KOPT-K1 (cell line): ENCODE data around the gene SLC39A11.

Experiments used
- H3K27ac ChIP-seq: fragments of 200-600 bp; sonication (generic); 2 replicates; pipeline ENCODE4 v1.5.1; 2016; ENCODE audit warnings: antibody characterized with exemption, mild to moderate bottlenecking, low read depth, low read length; ENCODE audit not compliant: poor library complexity, severe bottlenecking
- H3K36me3 ChIP-seq: fragments of 200-600 bp; sonication (generic); 2 replicates; pipeline ENCODE4 v1.5.1; 2017; ENCODE audit warnings: antibody characterized with exemption, mild to moderate bottlenecking, low read length, moderate library complexity; ENCODE audit not compliant: insufficient read depth
- H3K9me3 ChIP-seq: fragments of 200-600 bp; sonication (generic); 2 replicates; pipeline ENCODE4 v1.5.1; 2017; ENCODE audit warnings: antibody characterized with exemption, low read length, mild to moderate bottlenecking; ENCODE audit not compliant: insufficient read depth, poor library complexity, severe bottlenecking

Gene SLC39A11

DNA sequence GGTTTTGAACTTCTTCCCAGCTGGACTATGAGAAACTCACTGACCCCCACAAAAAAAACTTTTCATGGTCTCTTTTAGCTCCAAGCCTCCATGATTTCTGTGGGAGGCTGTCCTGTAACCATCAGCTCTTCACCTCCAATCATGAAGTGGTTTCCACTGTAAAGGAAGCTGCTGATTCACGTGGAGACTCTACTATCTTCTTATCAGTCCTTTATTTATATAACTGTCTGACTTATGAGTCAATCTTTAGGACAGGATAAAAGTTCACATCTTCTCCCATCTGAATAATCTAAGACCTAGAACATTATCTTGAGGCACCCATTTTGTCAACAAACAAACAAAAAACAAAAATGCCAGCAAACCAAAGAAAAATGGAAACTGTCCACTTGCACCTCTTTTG, 409.9 kb downstream of the SLC39A11 start:
- no peaks in the 10 kb centered on the region for H3K9me3 ChIP-seq
- no peak overlapping the region for H3K27ac ChIP-seq
- no peaks in the 10 kb centered on the region for H3K36me3 ChIP-seq

DNA sequence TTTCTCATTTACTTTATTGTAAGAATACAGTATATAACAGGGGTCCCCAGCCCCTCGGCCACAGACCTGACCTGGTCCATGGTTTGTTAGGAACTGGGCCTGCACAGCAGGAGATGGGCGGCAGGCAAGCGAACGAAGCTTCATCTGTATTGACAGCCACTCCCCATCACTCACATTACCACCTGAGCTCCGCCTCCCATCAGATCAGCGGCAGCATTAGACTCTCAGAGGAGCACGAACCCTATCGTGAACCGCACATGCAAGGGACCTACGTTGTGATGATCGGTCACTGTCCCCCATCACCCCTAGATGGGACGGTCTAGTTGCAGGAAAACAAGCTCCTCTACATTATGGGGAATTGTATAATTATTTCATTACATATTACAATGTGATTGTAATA, 410.6 kb downstream of the SLC39A11 start:
- no peaks in the 10 kb centered on the region for H3K9me3 ChIP-seq
- H3K36me3 ChIP-seq, result no peaks in the 10 kb centered on the region
- H3K27ac ChIP-seq, result no peak overlapping the region

DNA sequence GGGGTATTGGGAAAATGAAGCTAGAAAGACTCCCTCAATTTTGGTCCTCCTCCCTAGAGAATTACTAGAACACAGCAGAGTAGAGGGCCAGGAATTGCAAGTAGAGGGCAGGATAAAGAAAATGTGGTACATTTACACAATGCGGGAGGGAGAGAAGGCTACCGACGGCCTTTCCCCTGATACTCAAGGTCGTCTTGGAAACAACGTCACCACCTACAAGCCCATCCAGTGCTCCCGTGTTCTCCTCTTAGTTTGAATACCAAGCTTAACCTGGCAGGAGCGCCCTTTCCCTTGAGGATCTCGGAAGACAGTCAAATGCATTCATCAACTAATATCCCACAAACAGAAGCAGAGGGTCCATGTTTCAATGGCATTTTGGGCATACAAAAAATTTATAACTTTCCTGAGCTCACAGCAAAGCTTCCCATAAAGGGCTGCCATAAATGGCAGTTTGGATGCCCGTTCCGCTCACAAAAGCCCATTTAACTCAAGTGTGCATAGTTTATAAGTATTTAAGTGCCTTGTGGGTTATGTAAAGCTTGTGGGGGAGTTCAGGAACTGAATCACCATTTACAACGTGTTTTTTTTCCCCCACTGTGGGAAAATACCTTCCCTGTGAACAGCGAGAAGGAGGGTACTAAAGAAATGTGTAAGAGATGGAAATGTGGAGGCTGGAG, 414.6 kb downstream of the SLC39A11 start:
- Histone ChIP-seq H3K9me3 (no peaks in the 10 kb centered on the region), H3K36me3 (no peaks in the 10 kb centered on the region), H3K27ac (no peak overlapping the region)

DNA sequence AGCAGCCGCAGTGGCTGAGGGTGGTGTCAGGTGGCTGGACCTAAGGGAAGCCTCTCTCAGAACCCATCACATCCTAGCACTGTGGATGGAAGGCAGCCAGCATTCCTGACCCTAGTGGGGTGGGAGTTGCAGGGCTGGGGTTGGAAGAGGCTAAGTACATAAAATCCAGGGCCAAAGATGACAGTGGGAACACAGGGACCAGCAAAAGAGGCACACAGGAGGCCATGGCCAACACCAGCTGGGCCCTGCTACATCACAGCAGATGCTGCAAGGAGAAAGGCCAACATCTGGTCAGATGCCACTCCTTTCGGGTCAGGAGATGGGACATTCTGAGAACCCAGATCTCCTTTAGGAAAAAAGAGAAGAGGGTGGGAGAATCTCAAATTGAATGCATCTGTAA, 415.4 kb downstream of the SLC39A11 start:
- Histone ChIP-seq H3K27ac (no peak overlapping the region), H3K9me3 (no peaks in the 10 kb centered on the region), H3K36me3 (no peaks in the 10 kb centered on the region)

DNA sequence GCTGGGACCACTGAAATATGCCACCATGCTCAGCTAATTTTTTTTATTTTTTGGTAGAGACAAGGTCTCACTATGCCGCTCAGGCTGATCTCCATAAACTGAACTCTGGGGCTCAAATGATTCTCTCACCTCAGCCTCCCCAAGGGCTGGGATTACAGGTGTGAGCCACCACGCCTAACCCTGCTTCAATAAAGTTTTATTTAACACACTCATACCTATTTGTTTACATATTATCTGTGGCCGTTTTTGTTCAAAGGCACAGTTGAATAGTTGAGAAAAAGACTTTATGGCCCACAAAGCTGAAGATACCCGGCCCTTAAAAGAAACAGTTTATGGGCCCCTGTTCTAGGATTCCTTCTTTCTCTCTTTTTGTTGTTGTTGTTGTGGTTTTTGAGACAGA, 419.8 kb downstream of the SLC39A11 start:
- Histone ChIP-seq H3K9me3 (no peaks in the 10 kb centered on the region), H3K27ac (no peak overlapping the region), H3K36me3 (no peaks in the 10 kb centered on the region)

DNA sequence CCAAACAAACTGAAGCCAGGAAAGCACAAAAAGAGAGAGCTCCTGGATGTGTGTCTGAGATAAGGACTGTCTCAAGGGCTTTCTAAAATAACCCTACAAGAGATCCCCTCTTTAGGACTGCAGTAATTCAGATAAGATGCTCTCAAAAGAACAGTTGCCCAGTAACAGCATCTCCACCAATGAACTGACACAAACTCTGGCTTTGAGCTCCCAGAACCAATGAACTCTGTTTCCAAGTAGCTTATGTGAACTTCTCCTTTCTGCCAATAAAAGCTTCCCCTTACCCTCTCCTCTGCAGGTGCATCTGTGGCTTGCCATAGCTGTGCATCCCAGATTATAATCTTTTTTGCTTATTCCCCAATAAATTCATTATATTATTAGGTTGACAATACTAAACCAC, 421.5 kb downstream of the SLC39A11 start:
- no peaks in the 10 kb centered on the region for H3K9me3 ChIP-seq
- no peak overlapping the region for H3K27ac ChIP-seq
- H3K36me3 ChIP-seq, result no peaks in the 10 kb centered on the region

DNA sequence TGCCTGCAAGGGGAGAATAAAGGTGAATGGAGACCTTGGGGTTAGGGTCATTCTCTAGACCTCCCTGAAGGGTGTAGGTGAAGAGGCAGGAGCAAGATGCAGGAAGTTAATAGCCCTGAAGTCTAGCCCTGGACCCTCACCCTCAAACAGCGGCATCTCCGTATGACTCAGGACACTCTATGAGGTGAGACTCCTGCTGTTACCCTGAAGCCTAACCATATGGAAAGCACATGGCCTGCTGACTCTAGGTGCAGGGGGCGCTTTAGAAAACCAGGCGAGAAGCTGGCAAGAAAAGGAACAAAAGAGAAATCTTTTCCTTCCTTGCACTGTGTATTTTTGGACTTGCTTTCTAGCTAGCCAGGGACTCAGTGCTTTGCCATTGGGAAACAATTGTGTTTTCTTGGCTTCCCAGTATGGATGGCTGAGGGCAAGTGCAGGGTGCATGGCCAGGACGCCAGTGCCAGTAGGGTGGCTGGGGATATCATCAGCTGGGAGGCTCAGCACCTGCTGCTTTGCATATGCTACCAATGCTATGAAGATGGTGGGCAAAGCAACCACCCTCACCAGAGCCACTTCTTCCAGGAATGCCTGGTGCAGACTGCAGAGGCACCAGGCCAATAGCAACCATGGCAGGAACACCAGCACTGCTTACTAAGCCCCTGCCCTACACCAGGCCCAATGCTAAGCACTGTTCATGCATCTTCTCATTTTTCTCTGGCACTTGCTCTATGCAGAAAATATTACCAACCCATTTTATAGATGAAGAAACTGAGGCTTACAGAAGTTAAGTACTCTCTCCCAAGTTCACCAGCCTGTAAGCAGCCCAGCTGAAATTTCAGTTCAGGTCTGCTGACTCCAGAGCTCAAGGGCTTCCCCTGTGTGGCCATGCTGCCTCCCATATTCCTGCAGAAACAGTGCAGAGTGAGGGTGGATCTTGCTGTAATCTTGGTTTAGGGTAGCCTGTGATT, 425.1 kb downstream of the SLC39A11 start:
- H3K36me3 ChIP-seq, result no peaks in the 10 kb centered on the region
- no peak overlapping the region for H3K27ac ChIP-seq
- no peaks in the 10 kb centered on the region for H3K9me3 ChIP-seq

DNA sequence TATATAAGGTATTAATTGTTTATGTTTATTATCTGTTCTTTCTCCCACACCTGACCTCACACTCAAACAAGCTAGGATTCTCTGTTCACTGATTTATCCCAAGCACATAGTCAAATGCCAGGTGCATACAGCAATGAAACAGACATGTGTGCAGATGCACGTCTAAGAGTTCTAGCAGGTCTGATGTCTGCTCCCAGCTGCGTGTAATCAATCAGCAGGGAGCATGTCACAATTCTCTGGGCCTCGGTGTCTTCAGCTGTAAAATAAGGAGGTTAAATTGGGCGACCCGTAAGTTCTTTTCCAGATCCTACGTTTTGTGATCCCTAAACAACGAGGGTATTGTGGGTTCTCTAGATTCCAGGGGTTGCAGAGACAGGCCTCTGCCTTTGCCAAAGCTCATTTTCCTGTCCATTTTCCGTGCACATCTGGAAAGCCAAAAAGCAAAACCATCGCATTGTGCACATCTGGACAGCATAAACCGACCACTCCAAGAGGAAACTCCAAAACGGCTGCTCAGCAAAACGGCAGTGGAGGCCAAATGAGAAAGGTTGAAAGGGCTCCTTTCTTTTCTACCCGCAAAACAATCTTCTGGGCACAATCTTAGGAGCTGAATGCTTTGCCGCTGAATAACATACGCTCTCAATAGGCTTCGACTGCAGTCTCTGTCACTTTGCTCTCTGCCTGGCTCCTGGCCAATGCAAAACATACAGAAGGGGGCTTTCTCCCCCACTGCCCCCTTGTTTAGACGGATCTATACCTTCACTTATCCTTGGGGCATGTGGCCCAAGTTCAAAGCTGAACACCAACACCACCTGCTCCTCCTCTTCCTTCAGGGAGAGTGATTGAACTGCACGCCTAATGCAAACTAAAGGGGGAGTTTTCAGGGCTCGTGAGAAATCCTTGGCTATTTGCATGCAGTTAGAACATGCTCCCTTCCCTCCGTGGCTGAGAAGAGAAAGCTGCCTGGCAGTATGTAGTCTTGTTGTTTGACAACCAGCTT, 426.3 kb downstream of the SLC39A11 start:
- no peak overlapping the region for H3K27ac ChIP-seq
- no peaks in the 10 kb centered on the region for H3K36me3 ChIP-seq
- H3K9me3 ChIP-seq, result no peaks in the 10 kb centered on the region

DNA sequence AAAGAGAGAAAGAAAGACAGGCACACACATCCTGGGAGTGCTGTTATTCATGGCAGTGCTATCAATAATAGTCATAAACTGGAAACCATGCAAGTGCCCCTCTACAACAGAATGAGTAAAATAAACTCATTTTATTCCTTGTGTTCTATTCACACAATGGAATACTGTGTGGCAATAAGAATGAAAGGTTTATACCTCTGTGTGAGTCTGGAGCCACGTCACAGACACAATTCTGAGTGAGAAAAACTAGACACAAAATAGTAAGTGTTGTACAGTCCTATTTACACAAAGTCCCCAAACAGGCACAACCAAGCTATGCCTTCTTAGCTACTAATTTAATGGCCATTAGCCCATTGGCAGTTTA, 429.7 kb downstream of the SLC39A11 start:
- no peaks in the 10 kb centered on the region for H3K36me3 ChIP-seq
- H3K27ac ChIP-seq, result no peak overlapping the region
- no peaks in the 10 kb centered on the region for H3K9me3 ChIP-seq

DNA sequence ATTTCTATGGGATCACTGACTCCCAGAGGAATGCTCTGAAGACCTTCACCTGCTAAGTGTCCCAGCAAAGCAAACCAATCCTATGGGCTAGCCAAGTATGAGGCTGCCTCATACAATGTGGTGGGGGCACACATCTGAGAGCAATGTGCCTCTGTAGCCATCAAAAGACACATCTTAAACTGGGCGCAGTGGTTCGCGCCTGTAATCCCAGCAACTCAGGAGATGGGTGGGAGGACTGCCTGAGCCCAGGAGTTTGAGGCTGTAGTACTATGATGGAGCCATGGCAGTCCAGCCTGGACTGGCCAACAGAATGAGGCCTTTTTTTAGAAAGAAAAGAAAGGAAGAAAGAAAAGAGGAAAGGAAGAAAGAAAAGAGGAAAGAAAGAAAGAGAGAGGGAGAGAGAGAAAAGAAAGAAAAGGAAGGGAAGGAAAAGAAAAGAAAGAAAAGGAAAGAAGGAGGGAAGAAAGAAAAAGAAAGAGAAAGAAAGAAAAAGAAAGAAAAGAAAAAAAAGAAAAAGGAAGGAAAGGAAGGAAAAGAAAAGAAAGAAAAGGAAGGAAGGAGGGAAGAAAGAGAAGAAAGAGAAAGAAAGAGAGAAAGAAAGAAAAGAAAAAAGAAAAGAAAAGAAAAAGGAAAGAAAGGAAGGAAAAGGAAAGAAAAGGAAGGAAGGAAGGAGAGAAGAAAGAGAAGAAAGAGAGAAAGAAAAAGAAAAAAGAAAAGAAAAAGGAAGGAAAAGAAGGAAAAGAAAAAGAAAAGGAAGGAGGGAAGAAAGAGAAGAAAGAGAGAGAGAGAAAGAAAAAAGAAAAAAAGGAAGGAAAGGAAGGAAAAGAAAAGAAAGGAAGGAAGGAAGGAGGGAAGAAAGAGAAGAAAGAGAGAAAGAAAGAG, 430.3 kb downstream of the SLC39A11 start:
- H3K36me3 ChIP-seq, result no peaks in the 10 kb centered on the region
- H3K27ac ChIP-seq, result no peak overlapping the region
- no peaks in the 10 kb centered on the region for H3K9me3 ChIP-seq

DNA sequence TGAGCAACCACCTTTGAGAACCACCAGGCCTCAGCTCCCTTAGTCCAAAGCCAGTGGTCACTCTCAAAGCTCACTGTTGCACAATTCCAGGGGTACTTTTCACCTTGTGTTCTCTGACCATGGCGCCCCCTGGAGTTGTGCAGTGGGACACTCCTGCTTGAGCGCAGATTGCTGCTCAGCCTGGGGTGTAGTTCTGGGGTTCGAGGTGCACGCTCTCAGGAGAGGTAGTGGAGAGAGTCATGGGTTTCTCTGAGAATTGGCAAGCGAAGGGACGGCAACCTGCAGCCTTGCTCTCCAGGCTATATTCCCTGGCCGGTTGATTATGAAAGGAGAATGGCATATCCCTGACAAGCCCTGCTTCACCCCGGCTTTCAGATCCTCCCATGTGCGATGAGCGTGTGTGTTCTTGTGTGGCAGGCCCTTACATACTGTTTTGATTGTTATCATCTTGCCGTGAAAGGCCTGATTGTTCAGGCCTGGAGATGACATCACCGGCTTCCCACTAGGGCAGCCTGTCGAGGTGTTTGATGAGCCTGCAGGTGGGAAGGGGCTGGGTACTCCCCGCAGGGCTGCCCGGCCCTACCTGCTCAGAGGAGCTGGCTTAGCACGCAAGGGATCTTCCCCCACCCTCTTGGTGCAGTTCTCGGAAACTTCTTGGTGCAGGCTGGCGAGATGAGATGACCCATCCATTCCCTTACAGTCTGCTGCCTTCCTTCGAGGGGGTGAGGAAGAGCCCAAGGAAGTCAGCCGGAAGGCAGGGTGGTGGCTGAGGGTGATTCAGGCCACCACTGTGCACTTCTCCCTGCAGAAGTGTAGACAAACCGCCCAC, 431.2 kb downstream of the SLC39A11 start:
- Histone ChIP-seq H3K9me3 (no peaks in the 10 kb centered on the region), H3K27ac (no peak overlapping the region), H3K36me3 (no peaks in the 10 kb centered on the region)

DNA sequence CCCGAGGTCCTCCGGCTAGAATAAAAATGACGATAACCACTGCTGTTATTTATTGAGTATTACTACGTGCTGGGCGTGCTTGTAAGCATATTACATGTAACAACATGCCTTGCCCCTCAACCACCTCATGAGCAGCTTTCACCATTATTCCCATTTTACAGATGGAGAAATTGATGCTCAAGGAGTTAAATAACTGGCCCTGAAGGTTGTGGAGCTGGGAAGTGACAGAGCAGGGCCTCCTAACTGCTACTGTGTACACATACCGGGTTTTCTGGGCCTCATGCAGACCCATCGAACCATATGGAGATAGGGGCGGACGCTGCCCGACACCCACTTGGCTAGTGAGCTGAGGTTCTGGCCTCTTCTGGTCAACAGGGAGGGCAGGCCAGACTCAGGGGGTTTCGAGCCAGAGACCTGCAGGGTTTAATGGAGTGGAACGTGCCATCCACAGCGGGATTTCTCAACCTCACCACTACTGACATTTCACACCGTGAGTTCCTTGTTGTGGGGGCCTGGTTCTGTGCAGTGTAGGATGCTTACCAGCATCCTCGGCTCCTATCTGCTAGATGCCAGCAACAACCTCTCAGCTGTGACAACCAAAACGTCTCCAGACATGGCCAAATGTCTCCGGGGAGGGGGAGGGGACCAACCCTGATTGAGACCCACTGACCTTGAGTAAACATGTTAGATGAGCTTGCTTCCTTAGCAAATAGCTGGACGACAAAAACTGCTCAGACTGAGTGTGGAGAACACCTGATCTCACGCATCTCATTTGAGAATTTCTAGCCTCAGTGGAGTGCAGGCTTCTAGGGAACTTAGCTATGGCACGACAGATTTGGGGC, 432.0 kb downstream of the SLC39A11 start:
- Histone ChIP-seq H3K27ac (no peak overlapping the region), H3K36me3 (no peaks in the 10 kb centered on the region), H3K9me3 (no peaks in the 10 kb centered on the region)

DNA sequence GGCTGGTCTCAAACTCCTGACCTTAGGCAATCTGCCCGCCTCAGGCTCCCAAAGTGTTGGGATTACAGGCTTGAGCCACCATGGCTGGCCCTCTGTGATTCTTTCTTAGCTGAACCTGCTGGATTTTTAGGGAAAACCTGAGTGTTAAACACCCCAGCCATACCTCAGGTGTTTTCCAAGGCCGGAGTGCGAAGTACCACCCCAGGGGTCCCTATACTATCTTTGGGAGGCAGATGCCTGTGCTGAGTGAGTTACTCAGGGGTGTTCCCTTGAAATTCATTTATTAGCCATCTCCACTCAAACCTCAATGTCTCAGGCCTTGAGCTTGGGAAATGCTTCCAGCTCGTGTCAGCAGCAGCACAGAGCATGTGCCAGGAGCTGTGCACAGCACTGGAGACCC, 432.7 kb downstream of the SLC39A11 start:
- Histone ChIP-seq H3K36me3 (no peaks in the 10 kb centered on the region), H3K9me3 (no peaks in the 10 kb centered on the region), H3K27ac (no peak overlapping the region)
